SK-MEL-5 (cell line): ENCODE data around the gene PLEKHA1. TPM values are rescaled to one million over a fixed set of nuclear protein-coding genes. Genes with fewer than 3 reads are reported as not detected.

ENCODE experiments used
- DNase-seq: peaks from one replicate; pipeline ENCODE4 v3.0.0-alpha.2; 2016; ENCODE audit warnings: low read depth, low spot score
- in situ Hi-C: cut with HindIII; loops from 2 replicates; pipeline ENCODE4 v1.10.0; 2016; ENCODE audit warnings: low sequenced_read_pairs, high pct_unique_total_duplicates, low pct_unique_long_range_greater_than_20kb
- total RNA-seq: library from RNA; depleted of rRNA; stranded (reverse); fragments of >200 nt; shearing (Covaris generic); gene quantifications from 2 replicates; pipeline ENCODE4 v1.2.3, GENCODE V29; 2014

PLEKHA1 gene
- total RNA-seq, 1 experiment from 2014 or later = 10.7 TPM

GRCh38 chr10:122363722-122364463 is 10.6 kb upstream of the PLEKHA1 start:
- DNase-seq = no peak

DNA sequence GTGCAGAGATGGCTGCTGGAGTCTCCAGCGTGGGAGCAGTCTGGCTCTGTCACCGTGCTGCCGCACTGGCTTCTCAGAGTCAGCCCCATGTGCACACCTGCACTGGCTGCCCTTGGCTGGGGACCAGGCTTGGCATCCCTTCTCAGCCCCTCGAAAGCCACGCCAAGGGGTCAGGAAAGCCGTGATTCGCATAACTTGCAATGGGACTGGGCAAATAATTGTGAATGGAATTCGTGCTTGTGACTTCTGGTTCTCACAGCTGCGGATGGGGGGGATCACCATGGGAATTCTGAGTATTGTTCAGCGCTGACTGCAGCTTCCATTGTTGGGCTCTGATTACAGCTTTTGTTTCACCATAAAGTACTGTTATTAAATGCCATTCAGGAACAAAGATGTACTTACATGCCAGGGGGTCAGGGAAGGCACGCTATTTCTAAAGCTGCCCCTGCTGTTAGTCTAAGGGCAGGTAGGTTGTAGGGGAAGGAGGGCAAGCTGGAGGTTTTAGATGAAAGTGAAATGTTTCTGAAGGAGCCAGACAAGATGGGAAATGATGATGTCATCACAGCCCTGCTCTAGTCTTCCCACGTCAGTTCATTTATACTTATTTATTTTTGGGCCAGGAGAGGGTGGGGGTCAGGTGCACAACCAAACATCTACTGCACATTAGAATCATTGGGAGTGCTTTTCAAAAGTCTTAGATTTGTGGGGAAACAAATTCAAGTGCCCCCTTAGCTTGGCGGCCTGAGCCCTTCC is 5.8 kb upstream of the PLEKHA1 start:
- DNase-seq = no peak
- in situ Hi-C loops = no loop called here

More at GRCh38 chr10:122363722-122364463, 10.6 kb upstream of the PLEKHA1 start:
- in situ Hi-C loops = no loop called here

DNA sequence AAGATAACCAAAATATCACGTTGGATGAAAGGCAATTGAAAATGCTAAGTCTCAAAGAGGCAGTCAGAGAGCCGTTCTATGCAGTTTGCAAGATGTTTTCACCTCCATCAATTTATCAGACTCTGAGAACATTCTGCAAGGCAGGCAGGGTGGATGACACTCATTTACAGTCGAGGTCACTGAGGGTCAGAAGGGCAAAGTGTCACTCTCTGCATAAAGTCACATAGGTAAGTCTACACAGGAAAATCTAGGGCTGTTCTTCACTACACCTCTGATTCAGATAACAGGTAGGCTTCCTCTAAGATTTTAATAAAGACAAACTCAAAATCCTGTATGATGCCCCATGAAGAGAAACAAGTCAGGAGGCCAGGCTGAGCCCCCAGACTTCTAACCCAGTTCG is 1.4 kb upstream of the PLEKHA1 start:
- in situ Hi-C loops = no loop called here

GRCh38 chr10:122373721-122374120 is 787 bp upstream of the PLEKHA1 start:
- in situ Hi-C loops = no loop called here
- no peak for DNase-seq

More for the DNA sequence above, 1.4 kb upstream of the PLEKHA1 start:
- DNase-seq = no peak

DNA sequence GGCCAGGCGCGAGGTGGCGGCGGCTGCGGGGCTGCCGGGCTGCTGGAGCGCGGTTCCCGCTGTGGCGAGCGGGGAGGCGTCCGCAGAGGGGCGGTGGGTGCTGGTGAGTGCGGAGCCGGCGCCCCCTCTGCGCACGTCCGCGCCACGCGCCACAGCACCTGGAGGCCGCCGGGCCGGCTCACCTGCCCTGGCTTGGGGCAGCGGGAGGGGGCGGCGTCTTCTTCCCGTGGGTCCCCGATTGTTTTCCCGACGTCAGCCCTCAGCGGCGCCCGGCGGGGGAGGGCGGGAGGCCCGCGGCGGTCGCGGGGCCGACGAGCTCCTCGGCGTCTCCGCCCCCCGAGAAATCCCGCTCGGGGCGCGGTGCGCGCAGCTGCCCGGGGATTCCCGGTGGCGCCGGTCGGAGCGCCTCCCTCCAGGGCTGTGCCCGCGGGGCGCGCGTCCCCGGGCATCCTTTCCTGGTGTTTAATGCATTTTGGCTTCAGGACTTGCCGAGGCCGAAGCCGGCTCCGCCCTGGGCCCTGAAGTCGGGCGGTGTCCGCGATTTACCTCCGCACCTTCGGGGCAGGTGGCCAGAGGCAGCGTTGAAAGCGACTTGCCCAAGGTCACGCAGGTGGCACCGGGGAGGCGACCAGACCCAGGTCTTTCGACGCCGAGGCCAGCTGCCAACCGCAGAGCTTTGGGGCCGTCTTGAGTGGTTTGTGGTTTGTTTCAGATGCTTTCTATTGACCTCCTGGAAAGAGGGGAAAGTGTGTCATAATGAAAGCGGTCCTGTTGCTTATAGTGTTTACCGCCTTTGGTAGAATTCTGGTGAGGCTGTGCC is 561 bp downstream of the PLEKHA1 start:
- in situ Hi-C loops = no loop called here
- peak; percentile 13 for DNase-seq

GRCh38 chr10:122375679-122376160 is 1.2 kb downstream of the PLEKHA1 start:
- in situ Hi-C loops = no loop called here
- DNase-seq = no peak

- DNase-seq = no peak
- in situ Hi-C loops = no loop called here
Observed at GRCh38 chr10:122376364-122376961, 2.0 kb downstream of the PLEKHA1 start.

DNA sequence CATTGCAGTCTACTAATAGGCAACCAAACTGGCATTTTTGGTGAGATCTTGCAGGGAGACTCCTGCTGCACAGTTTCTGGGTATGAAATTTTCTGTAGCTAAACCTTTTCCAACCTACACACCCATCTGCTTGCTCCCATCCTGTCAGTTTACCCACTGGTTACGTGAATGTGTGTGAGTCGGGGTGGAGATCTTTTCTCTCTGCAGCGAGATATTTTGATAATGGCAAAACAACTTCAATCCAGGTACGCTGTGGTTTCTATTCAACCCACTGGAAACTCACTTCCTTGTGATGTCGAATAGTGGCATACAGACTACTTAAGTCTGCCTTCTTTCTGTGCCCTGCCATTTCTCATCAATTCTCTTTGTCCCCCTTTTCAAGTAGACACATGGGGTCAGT is 4.5 kb downstream of the PLEKHA1 start:
- DNase-seq = no peak
- in situ Hi-C loops = no loop called here

DNA sequence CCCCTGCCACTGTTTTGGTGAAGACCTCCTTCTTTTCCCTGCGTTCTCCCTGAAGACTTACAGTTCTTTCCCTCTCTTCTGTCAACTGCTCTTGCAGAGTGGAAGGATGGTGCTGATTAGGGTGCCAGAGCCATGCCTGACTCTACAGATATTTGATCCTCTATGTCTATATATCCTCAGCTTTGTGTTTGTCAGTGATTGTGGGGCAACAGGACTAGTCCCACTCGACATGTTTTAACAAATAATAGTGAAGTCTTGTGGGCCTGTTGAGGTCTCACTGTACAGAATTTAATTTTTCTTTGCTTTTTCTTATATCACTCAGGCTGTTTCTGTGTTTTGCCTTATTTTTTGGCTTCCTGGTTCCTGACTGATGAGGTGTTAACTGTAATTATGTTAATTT is 5.0 kb downstream of the PLEKHA1 start:
- in situ Hi-C loops = no loop called here
- DNase-seq = no peak

GRCh38 chr10:122380703-122381102 is 6.2 kb downstream of the PLEKHA1 start:
- DNase-seq = no peak
- in situ Hi-C loops = no loop called here

DNA sequence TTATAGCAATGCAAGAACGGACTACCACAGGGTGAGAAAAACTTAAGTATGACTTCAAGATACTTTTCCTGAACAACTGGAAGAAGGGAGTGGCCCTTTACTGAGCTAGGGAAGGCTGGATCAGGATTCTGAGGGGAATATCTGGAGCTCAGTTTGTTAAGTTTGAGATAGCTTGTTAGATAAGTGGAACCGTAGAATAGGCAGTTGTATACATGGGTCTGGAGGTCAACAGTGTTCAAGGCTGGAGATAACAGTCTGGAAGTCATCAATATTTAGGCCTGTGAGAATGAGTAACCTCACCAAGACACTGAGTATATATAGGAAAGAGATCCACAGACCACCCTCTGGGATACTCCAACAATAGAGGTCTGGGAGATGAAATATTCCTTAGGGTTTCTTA is 7.2 kb downstream of the PLEKHA1 start:
- no peak for DNase-seq
- in situ Hi-C loops = no loop called here

DNA sequence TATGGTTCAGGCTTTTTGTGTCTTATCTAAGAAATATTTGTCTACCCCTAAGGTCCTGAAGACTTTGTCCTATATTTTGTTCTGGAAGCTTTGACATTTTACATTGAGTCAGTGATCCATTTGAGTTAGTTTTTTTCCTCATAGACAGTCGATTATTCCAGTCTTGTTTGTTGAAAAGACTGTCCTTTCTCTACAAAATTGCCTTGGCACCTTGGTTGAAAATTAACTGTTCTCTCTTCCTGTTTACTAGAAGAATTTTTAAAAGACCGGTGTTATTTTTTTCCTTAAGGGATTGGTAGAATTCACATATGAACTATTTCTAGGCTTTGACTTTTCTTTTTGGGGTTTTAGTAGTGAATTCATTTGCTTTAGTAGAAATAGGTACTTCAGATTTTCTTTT is 12.0 kb downstream of the PLEKHA1 start:
- in situ Hi-C loops = no loop called here
- DNase-seq = no peak

GRCh38 chr10:122387572-122387971 is 13.1 kb downstream of the PLEKHA1 start:
- in situ Hi-C loops = no loop called here
- no peak for DNase-seq

- in situ Hi-C loops = no loop called here
- DNase-seq = no peak
Observed at GRCh38 chr10:122388287-122388997, 13.9 kb downstream of the PLEKHA1 start.

- no peak for DNase-seq
- in situ Hi-C loops = no loop called here
Observed at GRCh38 chr10:122390271-122390670, 15.8 kb downstream of the PLEKHA1 start.

DNA sequence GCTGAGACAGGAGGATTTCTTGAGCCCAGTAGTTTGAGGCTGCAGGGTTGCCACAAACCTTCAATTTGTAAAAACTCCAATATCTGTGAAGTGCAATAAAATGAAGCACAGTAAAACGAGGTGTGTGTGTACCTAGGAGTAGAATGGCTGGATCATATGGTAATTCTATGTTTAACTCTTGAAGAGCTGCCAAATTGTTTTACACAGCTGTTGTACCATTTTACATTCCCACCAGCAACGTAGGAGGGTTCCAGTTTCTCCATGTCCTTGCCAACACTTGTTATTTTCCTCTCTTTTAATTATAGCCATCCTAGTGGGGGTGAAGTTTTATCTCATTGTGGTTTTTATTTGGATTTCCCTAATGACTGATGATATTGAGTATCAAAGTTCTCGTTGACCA is 16.2 kb downstream of the PLEKHA1 start:
- in situ Hi-C loops = no loop called here

GRCh38 chr10:122391875-122392274 is 17.4 kb downstream of the PLEKHA1 start:
- DNase-seq = no peak
- in situ Hi-C loops = no loop called here

More for the DNA sequence above, 16.2 kb downstream of the PLEKHA1 start:
- DNase-seq = no peak
